Type B pancreatic cell (in vitro differentiated cells): Measurements from ENCODE around the gene ZFP42. TPM values are rescaled to one million over a fixed set of nuclear protein-coding genes. Genes with fewer than 3 reads are reported as not detected.
"Not testable (repeated sequence)": the region's sequence is repeated elsewhere in the genome, so short reads cannot be mapped to it uniquely, and the experiment has no call there.

Source experiments
- DNase-seq: peaks from one replicate; pipeline ENCODE4 v3.0.0; 2021; ENCODE audit warnings: mixed read lengths; ENCODE audit not compliant: unreplicated experiment; ENCODE audit errors: extremely low spot score
- H3K27ac Mint-ChIP-seq: 2 replicates; pipeline ENCODE4 v1.8.0; 2021; ENCODE audit warnings: mild to moderate bottlenecking, mixed read lengths
- H3K27me3 Mint-ChIP-seq: 2 replicates; pipeline ENCODE4 v1.8.0; 2021; ENCODE audit warnings: mixed read lengths
- H3K36me3 Mint-ChIP-seq: 2 replicates; pipeline ENCODE4 v1.8.0; 2021; ENCODE audit warnings: mixed read lengths
- H3K4me1 Mint-ChIP-seq: one replicate; pipeline ENCODE4 v1.8.0; 2021; ENCODE audit warnings: mixed read lengths; ENCODE audit not compliant: unreplicated experiment
- H3K4me3 Mint-ChIP-seq: 2 replicates; pipeline ENCODE4 v1.8.0; 2021; ENCODE audit warnings: mild to moderate bottlenecking, mixed read lengths
- H3K9me3 Mint-ChIP-seq: 2 replicates; pipeline ENCODE4 v1.8.0; 2021; ENCODE audit warnings: mixed read lengths
- CTCF ChIP-seq: fragments of 200-600 bp; sonication (generic); conservative IDR thresholded peaks from 2 replicates; pipeline ENCODE4 v1.5.0; 2021; ENCODE audit warnings: antibody characterized with exemption, mild to moderate bottlenecking
- total RNA-seq: library from RNA; stranded (reverse); gene quantifications from 2 replicates; pipeline ENCODE4 v1.2.1, GENCODE V29; 2021; ENCODE audit warnings: low replicate concordance

Gene ZFP42
- total RNA-seq, 1 donor from 2014 or later, result 12.0 TPM

- Mint-ChIP-seq H3K4me1 (peaks cover 12% of the 10 kb centered on the region), H3K36me3 (no peaks in the 10 kb centered on the region)
Measured at GRCh38 chr4:188043154-188043553, 47.6 kb downstream of the ZFP42 start.

GRCh38 chr4:188045461-188045860 lies 49.9 kb downstream of the ZFP42 start:
- H3K9me3 Mint-ChIP-seq, H3K36me3 Mint-ChIP-seq, H3K27ac Mint-ChIP-seq, H3K27me3 Mint-ChIP-seq, DNase-seq, H3K4me3 Mint-ChIP-seq: not testable (repeated sequence)
- peaks cover 16% of the 10 kb centered on the region for H3K4me1 Mint-ChIP-seq

More at GRCh38 chr4:188043154-188043553, 47.6 kb downstream of the ZFP42 start:
- no peak overlapping the region for H3K27ac Mint-ChIP-seq
- no peak overlapping the region for H3K4me3 Mint-ChIP-seq
- H3K9me3 Mint-ChIP-seq, result no peaks in the 10 kb centered on the region
- DNase-seq, result no peak
- no peaks in the 10 kb centered on the region for H3K27me3 Mint-ChIP-seq
- no peak for TF ChIP-seq CTCF

GRCh38 chr4:188046657-188047056 lies 51.1 kb downstream of the ZFP42 start:
- no peak overlapping the region for H3K27ac Mint-ChIP-seq
- no peaks in the 10 kb centered on the region for H3K9me3 Mint-ChIP-seq
- no peak overlapping the region for H3K4me3 Mint-ChIP-seq
- no peaks in the 10 kb centered on the region for H3K36me3 Mint-ChIP-seq
- peaks cover 16% of the 10 kb centered on the region for H3K4me1 Mint-ChIP-seq
- no peak for TF ChIP-seq CTCF
- DNase-seq, result no peak
- H3K27me3 Mint-ChIP-seq, result no peaks in the 10 kb centered on the region

GRCh38 chr4:188053302-188053701 lies 57.7 kb downstream of the ZFP42 start:
- H3K4me1 Mint-ChIP-seq, result peaks cover 4% of the 10 kb centered on the region
- no peaks in the 10 kb centered on the region for H3K27me3 Mint-ChIP-seq
- H3K27ac Mint-ChIP-seq, result no peak overlapping the region
- no peak for DNase-seq
- H3K9me3 Mint-ChIP-seq, result no peaks in the 10 kb centered on the region
- H3K36me3 Mint-ChIP-seq, result no peaks in the 10 kb centered on the region
- H3K4me3 Mint-ChIP-seq, result no peak overlapping the region
- no peak for TF ChIP-seq CTCF

Other genes with a start within 250 kb of the ZFP42 start
- gene TRIML2, start 113.8 kb downstream of the ZFP42 start, total RNA-seq, result 0.24 and 3.4 TPM in 2 replicates
- gene TRIML1, start 143.7 kb downstream of the ZFP42 start, total RNA-seq, result 0.82 and 2.0 TPM in 2 replicates